Measurements from ENCODE around the gene IFT122.

DNA sequence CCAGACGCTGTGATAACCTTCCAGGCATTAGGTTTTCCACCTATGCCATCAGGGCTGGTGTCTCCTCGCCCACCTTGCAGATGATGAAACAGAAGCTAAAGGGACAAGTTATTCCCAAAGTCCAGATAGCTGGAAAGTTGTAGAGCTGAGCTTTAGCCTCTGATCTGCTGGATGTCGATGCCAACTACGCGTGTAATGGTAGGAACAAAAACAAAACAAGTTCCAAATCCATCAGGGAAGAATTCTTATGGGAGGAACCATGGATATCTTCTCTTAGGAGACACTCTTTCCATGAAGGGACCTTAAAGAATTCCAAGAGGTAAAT, 60.3 kb downstream of the IFT122 start:
- TF ChIP-seq, protein P1, sequence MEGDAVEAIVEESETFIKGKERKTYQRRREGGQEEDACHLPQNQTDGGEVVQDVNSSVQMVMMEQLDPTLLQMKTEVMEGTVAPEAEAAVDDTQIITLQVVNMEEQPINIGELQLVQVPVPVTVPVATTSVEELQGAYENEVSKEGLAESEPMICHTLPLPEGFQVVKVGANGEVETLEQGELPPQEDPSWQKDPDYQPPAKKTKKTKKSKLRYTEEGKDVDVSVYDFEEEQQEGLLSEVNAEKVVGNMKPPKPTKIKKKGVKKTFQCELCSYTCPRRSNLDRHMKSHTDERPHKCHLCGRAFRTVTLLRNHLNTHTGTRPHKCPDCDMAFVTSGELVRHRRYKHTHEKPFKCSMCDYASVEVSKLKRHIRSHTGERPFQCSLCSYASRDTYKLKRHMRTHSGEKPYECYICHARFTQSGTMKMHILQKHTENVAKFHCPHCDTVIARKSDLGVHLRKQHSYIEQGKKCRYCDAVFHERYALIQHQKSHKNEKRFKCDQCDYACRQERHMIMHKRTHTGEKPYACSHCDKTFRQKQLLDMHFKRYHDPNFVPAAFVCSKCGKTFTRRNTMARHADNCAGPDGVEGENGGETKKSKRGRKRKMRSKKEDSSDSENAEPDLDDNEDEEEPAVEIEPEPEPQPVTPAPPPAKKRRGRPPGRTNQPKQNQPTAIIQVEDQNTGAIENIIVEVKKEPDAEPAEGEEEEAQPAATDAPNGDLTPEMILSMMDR (IDR thresholded peaks at IDR 0.05 in 8 of 11, conservative IDR thresholded peaks at IDR 0.05 in 3 of 11) = no peak
- no peak for TF ChIP-seq POLR2A (IDR thresholded peaks at IDR 0.05)

Data from spleen (tissue), 7 donors.